Stomach (tissue), 4 donors: ENCODE measurements around the gene MNAT1.
"Not testable (repeated sequence)": the region's sequence is repeated elsewhere in the genome, so short reads cannot be mapped to it uniquely, and the experiment has no call there.

ENCODE experiments used
- CTCF ChIP-seq, 7 experiments: fragments of 450-650 bp in 4 of 7; fragments of 200-600 bp in 3 of 7; sonication (generic) in 3 of 7; IDR thresholded peaks; one replicate each; pipeline ENCODE4 v1.5.1; 2016 to 2019; ENCODE audit warnings: antibody characterized with exemption in 7 of 7, control low read depth in 2 of 7, mild to moderate bottlenecking in 1 of 7
- EP300 ChIP-seq: sonication (generic); formaldehyde crosslinking; IDR thresholded peaks from one replicate; pipeline ENCODE4 v1.6.1; 2017; ENCODE audit warnings: antibody characterized with exemption
- POLR2A ChIP-seq, 4 donors: fragments of 450-650 bp; IDR thresholded peaks; one replicate each; pipeline ENCODE4 v1.6.1; 2016; ENCODE audit warnings: antibody characterized with exemption in 4 of 4, control low read depth in 2 of 4, mild to moderate bottlenecking in 1 of 4, moderate library complexity in 1 of 4
- POLR2AphosphoS5 ChIP-seq, 3 donors: sonication (generic); formaldehyde crosslinking; IDR thresholded peaks; one replicate each; pipeline ENCODE4 v1.6.1; 2016; ENCODE audit warnings: antibody characterized with exemption in 3 of 3

- not testable (repeated sequence) for TF ChIP-seq EP300; POLR2AphosphoS5 (IDR thresholded peaks at IDR 0.05); POLR2A (IDR thresholded peaks at IDR 0.05); CTCF (IDR thresholded peaks at IDR 0.05)
These were observed 3.3 kb upstream of the MNAT1 start for GRCh38 chr14:60731291-60731690.
